ENCODE measurements around the gene MS4A10. TPM values are rescaled to one million over a fixed set of nuclear protein-coding genes. Genes with fewer than 3 reads are reported as not detected.

MS4A10 gene
- total RNA-seq, 1 experiment from 2014 or later, result not detected

DNA sequence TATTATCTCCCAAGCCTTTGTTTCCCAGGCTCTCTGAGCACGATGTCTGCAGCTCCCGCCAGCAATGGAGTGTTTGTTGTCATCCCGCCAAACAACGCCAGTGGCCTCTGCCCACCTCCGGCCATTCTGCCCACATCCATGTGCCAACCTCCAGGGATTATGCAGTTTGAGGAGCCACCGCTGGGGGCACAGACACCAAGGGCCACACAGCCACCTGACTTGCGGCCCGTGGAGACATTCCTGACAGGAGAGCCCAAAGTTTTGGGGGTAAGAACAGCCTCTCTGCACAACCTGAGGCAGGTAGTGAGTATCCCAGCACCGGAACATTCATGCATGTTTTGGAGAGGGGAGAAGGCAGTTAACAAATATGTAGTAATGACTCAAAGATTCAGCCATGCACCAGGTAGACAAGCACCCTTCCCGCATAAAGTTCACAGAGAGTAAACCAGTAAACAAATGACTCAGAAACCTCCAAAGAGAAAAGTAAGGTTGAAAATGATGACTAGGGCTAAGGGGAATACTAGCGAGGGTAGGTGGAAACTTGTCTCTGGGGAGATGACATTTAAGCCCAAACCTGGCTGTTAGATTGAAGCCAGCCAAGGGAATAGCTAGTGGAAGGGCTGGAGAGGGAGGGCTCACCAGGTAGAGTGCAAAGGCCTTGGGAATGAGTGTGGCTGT is 21.3 kb upstream of the MS4A10 start:
- RAD21 ChIA-PET (ENCODE audit: low non-redundant PET in 1 of 2, low total read pairs in 2 of 2, uncharacterized antibody in 2 of 2, unreplicated experiment in 2 of 2), result no interaction called here
- ATAC-seq (no peak), DNase-seq (ENCODE audit: low read depth, low spot score) (no peak)
- no TSS peak for BruUV-seq (replicated peaks)
- Histone ChIP-seq H3K4me3 (replicated peaks in 1 of 2; ENCODE audit: low read depth in 1 of 2, low read length in 2 of 2) (no peak overlapping the region), H2AFZ (ENCODE audit: low read depth, low read length, poor library complexity, severe bottlenecking) (no peak overlapping the region), H3K4me1 (ENCODE audit: control insufficient read depth in 1 of 2, insufficient read depth in 2 of 2, low read length in 2 of 2) (peaks cover 8 to 10% of the 10 kb centered on the region in 2 experiments; a peak in 2 of 4 replicates), H3K9me2 (ENCODE audit: insufficient read depth) (no peaks in the 10 kb centered on the region), H3K9ac (ENCODE audit: low read length) (no peak overlapping the region), H3K79me2 (ENCODE audit: insufficient read depth, low read length) (no peaks in the 10 kb centered on the region), H3K27ac (ENCODE audit: low read depth, low read length) (no peak overlapping the region), H3K36me3 (ENCODE audit: control insufficient read depth in 1 of 2, insufficient read depth in 2 of 2, low read length in 2 of 2) (no peaks in the 10 kb centered on the region), H3K27me3 (ENCODE audit: insufficient read depth, low read length) (no peaks in the 10 kb centered on the region), H3K9me3 (ENCODE audit: control insufficient read depth in 1 of 2, insufficient read depth in 1 of 2, low read depth in 1 of 2, low read length in 2 of 2) (no peaks in the 10 kb centered on the region), H4K20me1 (ENCODE audit: insufficient read depth) (no peaks in the 10 kb centered on the region), H3K4me2 (ENCODE audit: low read length) (no peak overlapping the region)
- POLR2A ChIA-PET, result no interaction called here
- no peak for TF ChIP-seq ZNF274 (IDR thresholded peaks at IDR 0.05; ENCODE audit: low read depth, low read length)
- TF ChIP-seq CBX3 (IDR thresholded peaks at IDR 0.05; ENCODE audit: low read depth), result no peak
- TF ChIP-seq EZH2phosphoT487 (IDR thresholded peaks at IDR 0.05; ENCODE audit: borderline replicate concordance), result no peak
- no peak for TF ChIP-seq POLR2A (IDR thresholded peaks at IDR 0.05; ENCODE audit: borderline replicate concordance, extremely low read depth, insufficient read depth, insufficient read length)
- no peak for TF ChIP-seq YY1 (IDR thresholded peaks at IDR 0.05; ENCODE audit: extremely low read depth, insufficient replicate concordance, low read depth, low read length)
- no peak for TF ChIP-seq SIN3A (IDR thresholded peaks at IDR 0.05; ENCODE audit: low read depth)
- CTCF ChIA-PET, result interaction anchor here (0.6 to 4.3 kb wide), 13 partner anchors 11 to 499 kb away, joined by 3 to 31 read pairs (median 6); partner anchors contain the start of gene MS4A8
- intact Hi-C loops (cut with micrococcal nuclease), result no loop called here

DNA sequence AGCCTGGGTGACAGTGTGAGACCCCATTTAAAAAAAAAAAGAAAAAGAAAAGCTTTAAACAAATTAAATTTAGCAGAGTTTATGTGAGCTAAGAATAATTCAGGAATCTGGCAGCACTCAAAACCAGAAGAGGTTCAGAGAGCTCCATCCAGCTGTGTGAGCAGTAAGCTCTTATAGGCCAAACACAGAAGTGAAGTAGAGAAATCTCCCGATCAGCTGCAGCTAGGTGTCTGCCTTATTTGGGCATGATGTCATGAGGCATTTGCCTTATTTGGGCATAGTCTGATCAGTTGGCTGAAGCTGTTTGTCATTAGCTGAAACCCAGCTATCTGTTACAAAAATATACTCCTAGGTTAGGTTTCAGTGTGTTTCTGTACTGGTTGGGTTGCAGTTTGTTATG is 20.3 kb upstream of the MS4A10 start:
- intact Hi-C loops (cut with micrococcal nuclease), result no loop called here
- H3K4me1 ChIP-seq (ENCODE audit: control insufficient read depth in 1 of 2, insufficient read depth in 2 of 2, low read length in 2 of 2), result peaks cover 8 to 10% of the 10 kb centered on the region in 2 experiments; a peak in 2 of 4 replicates
- ATAC-seq (no peak), DNase-seq (ENCODE audit: low read depth, low spot score) (no peak)
- no peaks in the 10 kb centered on the region for H3K27me3 ChIP-seq (ENCODE audit: insufficient read depth, low read length)
- H3K9ac ChIP-seq (ENCODE audit: low read length), result no peak overlapping the region
- ChIA-PET CTCF (interaction anchor here (1.1 to 4.3 kb wide), 4 partner anchors 8 to 401 kb away, joined by 6 to 31 read pairs (median 17); partner anchors contain the start of gene MS4A15), POLR2A (no interaction called here), RAD21 (ENCODE audit: low non-redundant PET in 1 of 2, low total read pairs in 2 of 2, uncharacterized antibody in 2 of 2, unreplicated experiment in 2 of 2) (no interaction called here)
- no peaks in the 10 kb centered on the region for H3K9me3 ChIP-seq (ENCODE audit: control insufficient read depth in 1 of 2, insufficient read depth in 1 of 2, low read depth in 1 of 2, low read length in 2 of 2)
- H2AFZ ChIP-seq (ENCODE audit: low read depth, low read length, poor library complexity, severe bottlenecking), result no peak overlapping the region
- no peak overlapping the region for H3K27ac ChIP-seq (ENCODE audit: low read depth, low read length)
- no peak for TF ChIP-seq EGR1 (IDR thresholded peaks at IDR 0.05; ENCODE audit: low read depth)
- peak; percentile 97 for TF ChIP-seq SRF (IDR thresholded peaks at IDR 0.05; ENCODE audit: low read depth)
- TF ChIP-seq, protein P1, sequence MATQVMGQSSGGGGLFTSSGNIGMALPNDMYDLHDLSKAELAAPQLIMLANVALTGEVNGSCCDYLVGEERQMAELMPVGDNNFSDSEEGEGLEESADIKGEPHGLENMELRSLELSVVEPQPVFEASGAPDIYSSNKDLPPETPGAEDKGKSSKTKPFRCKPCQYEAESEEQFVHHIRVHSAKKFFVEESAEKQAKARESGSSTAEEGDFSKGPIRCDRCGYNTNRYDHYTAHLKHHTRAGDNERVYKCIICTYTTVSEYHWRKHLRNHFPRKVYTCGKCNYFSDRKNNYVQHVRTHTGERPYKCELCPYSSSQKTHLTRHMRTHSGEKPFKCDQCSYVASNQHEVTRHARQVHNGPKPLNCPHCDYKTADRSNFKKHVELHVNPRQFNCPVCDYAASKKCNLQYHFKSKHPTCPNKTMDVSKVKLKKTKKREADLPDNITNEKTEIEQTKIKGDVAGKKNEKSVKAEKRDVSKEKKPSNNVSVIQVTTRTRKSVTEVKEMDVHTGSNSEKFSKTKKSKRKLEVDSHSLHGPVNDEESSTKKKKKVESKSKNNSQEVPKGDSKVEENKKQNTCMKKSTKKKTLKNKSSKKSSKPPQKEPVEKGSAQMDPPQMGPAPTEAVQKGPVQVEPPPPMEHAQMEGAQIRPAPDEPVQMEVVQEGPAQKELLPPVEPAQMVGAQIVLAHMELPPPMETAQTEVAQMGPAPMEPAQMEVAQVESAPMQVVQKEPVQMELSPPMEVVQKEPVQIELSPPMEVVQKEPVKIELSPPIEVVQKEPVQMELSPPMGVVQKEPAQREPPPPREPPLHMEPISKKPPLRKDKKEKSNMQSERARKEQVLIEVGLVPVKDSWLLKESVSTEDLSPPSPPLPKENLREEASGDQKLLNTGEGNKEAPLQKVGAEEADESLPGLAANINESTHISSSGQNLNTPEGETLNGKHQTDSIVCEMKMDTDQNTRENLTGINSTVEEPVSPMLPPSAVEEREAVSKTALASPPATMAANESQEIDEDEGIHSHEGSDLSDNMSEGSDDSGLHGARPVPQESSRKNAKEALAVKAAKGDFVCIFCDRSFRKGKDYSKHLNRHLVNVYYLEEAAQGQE (IDR thresholded peaks at IDR 0.05; ENCODE audit: low read depth), result no peak
- TF ChIP-seq, protein P2, sequence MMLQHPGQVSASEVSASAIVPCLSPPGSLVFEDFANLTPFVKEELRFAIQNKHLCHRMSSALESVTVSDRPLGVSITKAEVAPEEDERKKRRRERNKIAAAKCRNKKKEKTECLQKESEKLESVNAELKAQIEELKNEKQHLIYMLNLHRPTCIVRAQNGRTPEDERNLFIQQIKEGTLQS (IDR thresholded peaks at IDR 0.05), result no peak
- TF ChIP-seq CTCF (IDR thresholded peaks at IDR 0.05 in 2 of 3, conservative IDR thresholded peaks at IDR 0.05 in 1 of 3; ENCODE audit: borderline replicate concordance in 1 of 3, insufficient read depth in 1 of 3, low read depth in 2 of 3, low read length in 2 of 3), result no peak
- no peak for TF ChIP-seq ELF1 (IDR thresholded peaks at IDR 0.05; ENCODE audit: borderline replicate concordance, low read depth)
- TF ChIP-seq JUND (IDR thresholded peaks at IDR 0.05), result no peak
- H3K4me3 ChIP-seq (replicated peaks in 1 of 2; ENCODE audit: low read depth in 1 of 2, low read length in 2 of 2), result no peak overlapping the region
- H3K36me3 ChIP-seq (ENCODE audit: control insufficient read depth in 1 of 2, insufficient read depth in 2 of 2, low read length in 2 of 2), result no peaks in the 10 kb centered on the region
- no peaks in the 10 kb centered on the region for H4K20me1 ChIP-seq (ENCODE audit: insufficient read depth)
- no peaks in the 10 kb centered on the region for H3K79me2 ChIP-seq (ENCODE audit: insufficient read depth, low read length)
- no peaks in the 10 kb centered on the region for H3K9me2 ChIP-seq (ENCODE audit: insufficient read depth)
- H3K4me2 ChIP-seq (ENCODE audit: low read length), result no peak overlapping the region
- no TSS peak for BruUV-seq (replicated peaks)

Data from HCT116 (cell line).